ENCODE results near the gene XG. TPM values are rescaled to one million over a fixed set of nuclear protein-coding genes. Genes with fewer than 3 reads are reported as not detected.
"Not testable (repeated sequence)": the region's sequence is repeated elsewhere in the genome, so short reads cannot be mapped to it uniquely, and the experiment has no call there.

Gene XG
- total RNA-seq (2014; rRNA removed; shearing (Covaris generic)): not detected in 2 replicates

GRCh38 chrX:2751874-2752300 lies at the start of gene XG:
Gene XG (plus strand): TSS chrX:2752040. CDS start chrX:2752275, 235 bp downstream.
- DNase-seq (ENCODE audit: low read depth): not testable (repeated sequence)

GRCh38 chrX:2703991-2704369 lies 47.9 kb upstream of the XG start:
- peak; percentile 29 for DNase-seq (ENCODE audit: low read depth)

GRCh38 chrX:2705046-2705832 lies 46.6 kb upstream of the XG start:
- no peak for DNase-seq (ENCODE audit: low read depth)

GRCh38 chrX:2707334-2707760 lies 44.5 kb upstream of the XG start:
- DNase-seq (ENCODE audit: low read depth): peak; percentile 85

- DNase-seq (ENCODE audit: low read depth): peak; percentile 29
These were observed 43.8 kb upstream of the XG start for GRCh38 chrX:2708021-2708420.

GRCh38 chrX:2708592-2709188 lies 43.1 kb upstream of the XG start:
- DNase-seq (ENCODE audit: low read depth): no peak

- no peak for DNase-seq (ENCODE audit: low read depth)
These were observed 42.3 kb upstream of the XG start for GRCh38 chrX:2709556-2709955.

- DNase-seq (ENCODE audit: low read depth): peak; percentile 57
These were observed 41.6 kb upstream of the XG start for GRCh38 chrX:2710041-2710840.

GRCh38 chrX:2711441-2711840 lies 40.4 kb upstream of the XG start:
- DNase-seq (ENCODE audit: low read depth): no peak

GRCh38 chrX:2712428-2712827 lies 39.4 kb upstream of the XG start:
- DNase-seq (ENCODE audit: low read depth): no peak

- DNase-seq (ENCODE audit: low read depth): no peak
These were observed 38.7 kb upstream of the XG start for GRCh38 chrX:2712890-2713840.

GRCh38 chrX:2714551-2714950 lies 37.3 kb upstream of the XG start:
- DNase-seq (ENCODE audit: low read depth): no peak

- no peak for DNase-seq (ENCODE audit: low read depth)
These were observed 36.7 kb upstream of the XG start for GRCh38 chrX:2715066-2715600.

- no peak for DNase-seq (ENCODE audit: low read depth)
These were observed 34.5 kb upstream of the XG start for GRCh38 chrX:2717312-2717711.

- DNase-seq (ENCODE audit: low read depth): no peak
These were observed 33.0 kb upstream of the XG start for GRCh38 chrX:2718821-2719220.

- DNase-seq (ENCODE audit: low read depth): no peak
These were observed 31.9 kb upstream of the XG start for GRCh38 chrX:2719774-2720447.

- no peak for DNase-seq (ENCODE audit: low read depth)
These were observed 28.5 kb upstream of the XG start for GRCh38 chrX:2723286-2723879.

GRCh38 chrX:2727264-2727663 lies 24.6 kb upstream of the XG start:
- not testable (repeated sequence) for DNase-seq (ENCODE audit: low read depth)

- peak; percentile 30 for DNase-seq (ENCODE audit: low read depth)
These were observed 19.8 kb upstream of the XG start for GRCh38 chrX:2732076-2732475.

GRCh38 chrX:2732649-2733048 lies 19.2 kb upstream of the XG start:
- DNase-seq (ENCODE audit: low read depth): no peak

Data from Daoy (cell line).